MCF 10A (cell line): ENCODE data around the gene KCNJ16. TPM values are rescaled to one million over a fixed set of nuclear protein-coding genes. Genes with fewer than 3 reads are reported as not detected.
A peak's percentile ranks its signal among the peaks of the same experiment; 100 is the strongest.

Experiments used
- BruUV-seq: library from RNA; stranded (reverse); fragments of 400-500 nt; replicated peaks from 2 replicates; lab custom pipeline; 2021; lab: Mats Ljungman, UMichigan
- CTCF ChIA-PET: fragments of 300-600 bp; sonication (Branson Sonifier 250); formaldehyde crosslinking; extraction: SDS; loops from one replicate; lab custom pipeline; 2021; ENCODE audit warnings: antibody characterized with exemption, inconsistent platforms; lab: Yijun Ruan, JAX
- POLR2A ChIA-PET: fragments of 300-600, 350-650 bp; sonication (Branson Sonifier 250); formaldehyde crosslinking; extraction: SDS; loops from one replicate; lab custom pipeline; 2020; ENCODE audit warnings: antibody characterized with exemption, inconsistent platforms; lab: Yijun Ruan, JAX
- DNase-seq: peaks from one replicate; pipeline ENCODE4 v3.0.0-alpha.2; 2018; ENCODE audit not compliant: unreplicated experiment
- H3K27ac Mint-ChIP-seq: one replicate; pipeline ENCODE4 v1.8.0; 2022; ENCODE audit warnings: mild to moderate bottlenecking, low read depth, mixed read lengths; ENCODE audit not compliant: unreplicated experiment
- H3K27me3 Mint-ChIP-seq: one replicate; pipeline ENCODE4 v1.8.0; 2022; ENCODE audit warnings: mixed read lengths; ENCODE audit not compliant: insufficient read depth, unreplicated experiment
- H3K36me3 Mint-ChIP-seq: one replicate; pipeline ENCODE4 v1.8.0; 2022; ENCODE audit warnings: mild to moderate bottlenecking, moderate library complexity, mixed read lengths; ENCODE audit not compliant: insufficient read depth, unreplicated experiment
- H3K4me1 Mint-ChIP-seq: one replicate; pipeline ENCODE4 v1.8.0; 2022; ENCODE audit warnings: mixed read lengths; ENCODE audit not compliant: insufficient read depth, unreplicated experiment
- H3K4me3 Mint-ChIP-seq: one replicate; pipeline ENCODE4 v1.8.0; 2022; ENCODE audit warnings: mild to moderate bottlenecking, moderate library complexity, mixed read lengths; ENCODE audit not compliant: unreplicated experiment
- H3K9me3 Mint-ChIP-seq: one replicate; pipeline ENCODE4 v1.8.0; 2022; ENCODE audit warnings: mixed read lengths; ENCODE audit not compliant: unreplicated experiment
- CTCF ChIP-seq: fragments of 200-600 bp; IDR thresholded peaks from one replicate; pipeline ENCODE4 v1.8.0; 2022; ENCODE audit warnings: antibody characterized with exemption, mild to moderate bottlenecking; ENCODE audit not compliant: unreplicated experiment
- intact Hi-C: fragments of 100-400 bp; cut with micrococcal nuclease; formaldehyde crosslinking; loops from 2 replicates; pipeline ENCODE4 v1.14.1; 2022
- total RNA-seq: library from RNA; stranded (reverse); gene quantifications from 2 replicates; pipeline ENCODE4 v1.2.3, GENCODE V29; 2022

The KCNJ16 gene
- total RNA-seq, 1 experiment from 2014 or later: 0.42 TPM

- H3K27ac Mint-ChIP-seq: no peak overlapping the region
- intact Hi-C loops: no loop called here
- BruUV-seq: no TSS peak
- TF ChIP-seq CTCF: no peak
- POLR2A ChIA-PET: interaction anchor here (1.0 to 1.5 kb wide), 3 partner anchors 11 to 63 kb away, joined by 3 to 4 read pairs (median 3); no protein-coding TSS in a partner anchor
- H3K4me3 Mint-ChIP-seq: no peak overlapping the region
- CTCF ChIA-PET: interaction anchor here (0.8 kb wide), 1 partner anchor 1241 kb away, joined by 4 read pairs; no protein-coding TSS in a partner anchor
- no peaks in the 10 kb centered on the region for H3K9me3 Mint-ChIP-seq
- no peaks in the 10 kb centered on the region for H3K36me3 Mint-ChIP-seq
- no peaks in the 10 kb centered on the region for H3K27me3 Mint-ChIP-seq
- DNase-seq: no peak
- peaks cover 39% of the 10 kb centered on the region for H3K4me1 Mint-ChIP-seq
Measured at GRCh38 chr17:70074236-70074830, 692 bp upstream of the KCNJ16 start.

GRCh38 chr17:70076189-70076588 is 1.2 kb downstream of the KCNJ16 start:
- intact Hi-C loops: no loop called here
- BruUV-seq: no TSS peak
- H3K9me3 Mint-ChIP-seq: no peaks in the 10 kb centered on the region
- no peaks in the 10 kb centered on the region for H3K36me3 Mint-ChIP-seq
- POLR2A ChIA-PET: interaction anchor here (0.7 to 1.4 kb wide), 3 partner anchors 89 to 453 kb away, joined by 3 read pairs; no protein-coding TSS in a partner anchor
- peak overlapping the region; percentile 44 for H3K4me3 Mint-ChIP-seq
- H3K27me3 Mint-ChIP-seq: no peaks in the 10 kb centered on the region
- no peak for TF ChIP-seq CTCF
- no peak for DNase-seq
- H3K27ac Mint-ChIP-seq: peak overlapping the region; percentile 68
- peaks cover 44% of the 10 kb centered on the region for H3K4me1 Mint-ChIP-seq
- CTCF ChIA-PET: interaction anchor here (0.5 to 1.1 kb wide), 2 partner anchors 343 to 401 kb away, joined by 3 to 8 read pairs; no protein-coding TSS in a partner anchor

GRCh38 chr17:70076831-70077230 is 1.8 kb downstream of the KCNJ16 start:
- DNase-seq: no peak
- POLR2A ChIA-PET: interaction anchor here (0.7 to 1.7 kb wide), 3 partner anchors 16 to 89 kb away, joined by 3 to 4 read pairs (median 3); no protein-coding TSS in a partner anchor
- Mint-ChIP-seq H3K27ac (peak overlapping the region; percentile 68), H3K4me3 (no peak overlapping the region), H3K27me3 (no peaks in the 10 kb centered on the region), H3K9me3 (no peaks in the 10 kb centered on the region), H3K4me1 (peaks cover 51% of the 10 kb centered on the region), H3K36me3 (no peaks in the 10 kb centered on the region)
- CTCF ChIA-PET: interaction anchor here (0.7 kb wide), 1 partner anchor 458 kb away, joined by 3 read pairs; no protein-coding TSS in a partner anchor
- intact Hi-C loops: no loop called here
- no TSS peak for BruUV-seq
- no peak for TF ChIP-seq CTCF

GRCh38 chr17:70078549-70078948 is 3.5 kb downstream of the KCNJ16 start:
- CTCF ChIA-PET: no interaction called here
- no peak overlapping the region for H3K27ac Mint-ChIP-seq
- no peaks in the 10 kb centered on the region for H3K9me3 Mint-ChIP-seq
- H3K4me3 Mint-ChIP-seq: no peak overlapping the region
- no peak for DNase-seq
- TF ChIP-seq CTCF: no peak
- no peaks in the 10 kb centered on the region for H3K27me3 Mint-ChIP-seq
- POLR2A ChIA-PET: interaction anchor here (1.7 kb wide), 1 partner anchor 22 kb away, joined by 4 read pairs; no protein-coding TSS in a partner anchor
- no TSS peak for BruUV-seq
- no peaks in the 10 kb centered on the region for H3K36me3 Mint-ChIP-seq
- intact Hi-C loops: no loop called here
- H3K4me1 Mint-ChIP-seq: peaks cover 48% of the 10 kb centered on the region
